ENCODE results near the gene HPCAL1.

The HPCAL1 gene

GRCh38 chr2:10400568-10400977, 97.9 kb downstream of the HPCAL1 start:
- H3K9ac ChIP-seq (ENCODE audit: low read depth, low read length), result no peak overlapping the region
- no peaks in the 10 kb centered on the region for H3K36me3 ChIP-seq (ENCODE audit: control insufficient read depth, insufficient read depth, low read length)
- no peaks in the 10 kb centered on the region; the same call in 1 of the 2 replicates for H3K4me1 ChIP-seq (ENCODE audit: control insufficient read depth, insufficient read depth, low read length)
- no peaks in the 10 kb centered on the region for H3K9me3 ChIP-seq (ENCODE audit: control insufficient read depth, insufficient read depth, low read length)
- no peak overlapping the region for H3K27ac ChIP-seq (ENCODE audit: low read depth, low read length)
- H3K27me3 ChIP-seq (ENCODE audit: control insufficient read depth, insufficient read depth, low read length), result no peaks in the 10 kb centered on the region
- H3K4me3 ChIP-seq (ENCODE audit: low read depth, low read length), result no peak overlapping the region

- no peaks in the 10 kb centered on the region for H3K27me3 ChIP-seq (ENCODE audit: control insufficient read depth, insufficient read depth, low read length)
- H3K27ac ChIP-seq (ENCODE audit: low read depth, low read length), result no peak overlapping the region
- H3K4me3 ChIP-seq (ENCODE audit: low read depth, low read length), result no peak overlapping the region
- H3K4me1 ChIP-seq (ENCODE audit: control insufficient read depth, insufficient read depth, low read length), result no peaks in the 10 kb centered on the region; the same call in 1 of the 2 replicates
- no peaks in the 10 kb centered on the region for H3K9me3 ChIP-seq (ENCODE audit: control insufficient read depth, insufficient read depth, low read length)
- no peaks in the 10 kb centered on the region for H3K36me3 ChIP-seq (ENCODE audit: control insufficient read depth, insufficient read depth, low read length)
- H3K9ac ChIP-seq (ENCODE audit: low read depth, low read length), result no peak overlapping the region
These were observed 98.6 kb downstream of the HPCAL1 start for GRCh38 chr2:10400978-10401951.

- no peaks in the 10 kb centered on the region; the same call in 1 of the 2 replicates for H3K4me1 ChIP-seq (ENCODE audit: control insufficient read depth, insufficient read depth, low read length)
These were observed 99.4 kb downstream of the HPCAL1 start for GRCh38 chr2:10402062-10402585.

GRCh38 chr2:10402653-10403215, 100.0 kb downstream of the HPCAL1 start:
- Histone ChIP-seq H3K9ac (ENCODE audit: low read depth, low read length) (no peak overlapping the region), H3K9me3 (ENCODE audit: control insufficient read depth, insufficient read depth, low read length) (no peaks in the 10 kb centered on the region), H3K27ac (ENCODE audit: low read depth, low read length) (no peak overlapping the region), H3K4me3 (ENCODE audit: low read depth, low read length) (no peak overlapping the region), H3K27me3 (ENCODE audit: control insufficient read depth, insufficient read depth, low read length) (no peaks in the 10 kb centered on the region), H3K36me3 (ENCODE audit: control insufficient read depth, insufficient read depth, low read length) (no peaks in the 10 kb centered on the region), H3K4me1 (ENCODE audit: control insufficient read depth, insufficient read depth, low read length) (no peaks in the 10 kb centered on the region; the same call in 1 of the 2 replicates)

More at GRCh38 chr2:10402062-10402585, 99.4 kb downstream of the HPCAL1 start:
- no peak overlapping the region for H3K27ac ChIP-seq (ENCODE audit: low read depth, low read length)
- no peaks in the 10 kb centered on the region for H3K9me3 ChIP-seq (ENCODE audit: control insufficient read depth, insufficient read depth, low read length)
- no peaks in the 10 kb centered on the region for H3K36me3 ChIP-seq (ENCODE audit: control insufficient read depth, insufficient read depth, low read length)
- no peaks in the 10 kb centered on the region for H3K27me3 ChIP-seq (ENCODE audit: control insufficient read depth, insufficient read depth, low read length)
- H3K4me3 ChIP-seq (ENCODE audit: low read depth, low read length), result no peak overlapping the region
- no peak overlapping the region for H3K9ac ChIP-seq (ENCODE audit: low read depth, low read length)

- Histone ChIP-seq H3K4me3 (ENCODE audit: low read depth, low read length) (no peak overlapping the region), H3K9ac (ENCODE audit: low read depth, low read length) (no peak overlapping the region), H3K36me3 (ENCODE audit: control insufficient read depth, insufficient read depth, low read length) (no peaks in the 10 kb centered on the region), H3K27me3 (ENCODE audit: control insufficient read depth, insufficient read depth, low read length) (no peaks in the 10 kb centered on the region), H3K4me1 (ENCODE audit: control insufficient read depth, insufficient read depth, low read length) (peaks cover 14% of the 10 kb centered on the region; the same call in 1 of the 2 replicates), H3K27ac (ENCODE audit: low read depth, low read length) (no peak overlapping the region), H3K9me3 (ENCODE audit: control insufficient read depth, insufficient read depth, low read length) (no peaks in the 10 kb centered on the region)
These were observed 101.8 kb downstream of the HPCAL1 start for GRCh38 chr2:10404324-10405143.

GRCh38 chr2:10405448-10405847, 102.7 kb downstream of the HPCAL1 start:
- Histone ChIP-seq H3K27me3 (ENCODE audit: control insufficient read depth, insufficient read depth, low read length) (no peaks in the 10 kb centered on the region), H3K4me3 (ENCODE audit: low read depth, low read length) (no peak overlapping the region), H3K9ac (ENCODE audit: low read depth, low read length) (no peak overlapping the region), H3K36me3 (ENCODE audit: control insufficient read depth, insufficient read depth, low read length) (no peaks in the 10 kb centered on the region), H3K9me3 (ENCODE audit: control insufficient read depth, insufficient read depth, low read length) (no peaks in the 10 kb centered on the region), H3K27ac (ENCODE audit: low read depth, low read length) (no peak overlapping the region), H3K4me1 (ENCODE audit: control insufficient read depth, insufficient read depth, low read length) (peaks cover 14% of the 10 kb centered on the region; the same call in 1 of the 2 replicates)

- Histone ChIP-seq H3K4me1 (ENCODE audit: control insufficient read depth, insufficient read depth, low read length) (peaks cover 14% of the 10 kb centered on the region; the same call in 1 of the 2 replicates), H3K9ac (ENCODE audit: low read depth, low read length) (no peak overlapping the region), H3K36me3 (ENCODE audit: control insufficient read depth, insufficient read depth, low read length) (no peaks in the 10 kb centered on the region), H3K9me3 (ENCODE audit: control insufficient read depth, insufficient read depth, low read length) (no peaks in the 10 kb centered on the region), H3K27ac (ENCODE audit: low read depth, low read length) (no peak overlapping the region), H3K27me3 (ENCODE audit: control insufficient read depth, insufficient read depth, low read length) (no peaks in the 10 kb centered on the region), H3K4me3 (ENCODE audit: low read depth, low read length) (no peak overlapping the region)
These were observed 103.3 kb downstream of the HPCAL1 start for GRCh38 chr2:10406016-10406415.

- Histone ChIP-seq H3K4me3 (ENCODE audit: low read depth, low read length) (no peak overlapping the region), H3K9me3 (ENCODE audit: control insufficient read depth, insufficient read depth, low read length) (no peaks in the 10 kb centered on the region), H3K27me3 (ENCODE audit: control insufficient read depth, insufficient read depth, low read length) (no peaks in the 10 kb centered on the region), H3K27ac (ENCODE audit: low read depth, low read length) (no peak overlapping the region), H3K9ac (ENCODE audit: low read depth, low read length) (no peak overlapping the region), H3K4me1 (ENCODE audit: control insufficient read depth, insufficient read depth, low read length) (peaks cover 14% of the 10 kb centered on the region; the same call in 1 of the 2 replicates), H3K36me3 (ENCODE audit: control insufficient read depth, insufficient read depth, low read length) (no peaks in the 10 kb centered on the region)
These were observed 103.9 kb downstream of the HPCAL1 start for GRCh38 chr2:10406491-10407188.

GRCh38 chr2:10407432-10407831, 104.7 kb downstream of the HPCAL1 start:
- Histone ChIP-seq H3K36me3 (ENCODE audit: control insufficient read depth, insufficient read depth, low read length) (no peaks in the 10 kb centered on the region), H3K9ac (ENCODE audit: low read depth, low read length) (no peak overlapping the region), H3K27me3 (ENCODE audit: control insufficient read depth, insufficient read depth, low read length) (no peaks in the 10 kb centered on the region), H3K4me1 (ENCODE audit: control insufficient read depth, insufficient read depth, low read length) (peaks cover 14% of the 10 kb centered on the region; the same call in 1 of the 2 replicates), H3K27ac (ENCODE audit: low read depth, low read length) (no peak overlapping the region), H3K4me3 (ENCODE audit: low read depth, low read length) (no peak overlapping the region), H3K9me3 (ENCODE audit: control insufficient read depth, insufficient read depth, low read length) (no peaks in the 10 kb centered on the region)
